NCI-H526 treated with DMSO at 0.1 percent for 48 hours (cell line): ENCODE measurements around the gene UGT1A5.

ENCODE experiments used
- DNase-seq: peaks from one replicate; lab custom pipeline; 2025; lab: John Stamatoyannopoulos, UW

The UGT1A5 gene

DNA sequence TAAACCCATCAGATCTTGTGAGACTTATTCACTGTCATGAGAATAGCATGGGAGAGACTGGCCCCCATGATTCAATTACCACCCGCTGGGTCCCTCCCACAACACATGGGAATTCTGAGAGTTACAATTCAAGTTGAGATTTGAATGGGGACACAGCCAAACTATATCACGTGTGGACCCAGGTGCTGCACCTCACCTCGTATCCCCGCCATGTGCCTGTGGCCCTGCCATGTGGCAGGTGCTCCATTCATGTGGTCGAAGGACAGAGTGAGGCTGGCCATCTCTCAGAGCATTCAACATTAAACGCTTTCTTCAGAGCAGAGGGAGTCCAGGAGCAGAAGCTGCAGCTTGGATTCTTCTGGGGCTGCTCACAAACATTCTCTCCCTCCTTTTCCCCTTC lies 97.7 kb downstream of the UGT1A5 start:
- DNase-seq: no peak

DNA sequence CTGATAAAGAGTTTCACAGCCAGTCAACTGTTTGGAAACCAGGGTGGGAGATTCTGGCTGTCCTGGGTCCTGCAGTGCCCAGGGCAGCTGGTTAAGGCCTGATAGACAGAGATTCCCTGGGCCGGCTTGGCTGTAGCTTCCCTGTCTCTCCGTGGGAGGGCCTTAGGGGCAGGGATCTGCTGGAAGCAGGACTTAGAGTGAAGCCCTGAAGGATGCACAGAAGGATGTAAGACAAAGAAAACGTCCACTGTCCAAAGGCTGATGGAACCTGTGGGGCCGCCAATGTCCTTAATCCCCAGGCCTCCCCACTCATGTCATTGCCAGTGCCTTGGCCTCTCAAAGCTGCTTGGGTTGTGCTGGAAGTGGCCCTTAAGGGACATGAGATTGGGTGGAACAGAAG lies 98.4 kb downstream of the UGT1A5 start:
- DNase-seq: no peak

DNA sequence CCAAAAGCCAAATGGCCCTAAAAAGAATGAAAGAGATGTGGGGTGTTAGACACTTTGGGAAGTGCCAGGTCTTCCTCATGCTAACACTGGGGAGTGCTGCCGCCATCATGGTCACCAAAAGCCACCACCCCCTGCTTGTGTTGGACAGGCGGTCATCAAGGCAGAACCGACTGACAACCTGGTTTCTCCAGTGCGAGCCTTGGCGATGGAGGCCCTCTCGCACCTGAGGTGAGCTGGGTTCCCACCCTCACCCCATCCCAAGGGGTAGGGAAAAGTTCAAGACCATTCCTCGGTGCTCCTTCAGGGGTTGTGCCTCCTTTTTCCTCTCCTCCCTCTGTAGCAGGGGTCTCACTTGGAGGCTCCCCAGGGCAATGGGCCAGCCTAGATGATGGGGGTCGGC lies 99.0 kb downstream of the UGT1A5 start:
- DNase-seq: no peak

DNA sequence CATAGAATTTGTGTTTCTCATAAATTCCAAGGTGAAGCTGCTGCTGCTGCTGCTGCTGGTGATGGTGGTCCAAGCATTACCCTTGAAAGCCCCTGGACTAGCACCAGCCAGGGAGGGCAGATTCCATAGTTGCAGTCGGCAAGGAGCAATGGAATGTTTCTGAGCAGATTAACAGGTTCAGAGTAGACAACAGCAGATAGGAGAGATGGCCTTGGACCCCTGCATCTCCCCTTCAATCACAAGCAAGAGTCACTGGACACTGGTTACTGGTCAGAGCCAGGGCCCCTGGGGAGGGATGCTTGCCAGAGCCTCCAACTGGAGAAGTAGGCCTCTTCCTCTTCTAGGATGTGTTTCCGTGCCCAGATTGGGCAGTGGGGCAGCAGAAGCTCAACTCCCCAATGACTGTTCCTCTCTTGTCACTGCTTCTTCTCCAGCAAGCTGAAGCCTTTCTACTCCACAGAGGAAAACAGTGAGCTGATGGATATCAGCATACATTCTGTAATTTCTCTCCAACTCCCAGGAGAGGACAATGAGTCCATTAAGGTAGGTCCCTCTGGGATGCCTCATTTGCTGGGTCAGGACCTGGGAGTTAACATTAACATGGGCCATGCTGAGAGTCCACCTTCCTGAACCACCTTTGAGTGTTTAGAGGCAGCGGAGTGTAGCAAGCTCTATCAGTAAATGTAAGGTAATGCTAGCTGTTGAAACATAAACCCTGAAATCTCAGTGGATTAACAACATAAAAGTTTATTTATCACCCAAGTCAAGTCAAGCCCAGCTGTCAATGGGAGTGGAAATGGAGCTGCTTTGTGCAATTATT lies 100.7 kb downstream of the UGT1A5 start:
- DNase-seq: no peak

DNA sequence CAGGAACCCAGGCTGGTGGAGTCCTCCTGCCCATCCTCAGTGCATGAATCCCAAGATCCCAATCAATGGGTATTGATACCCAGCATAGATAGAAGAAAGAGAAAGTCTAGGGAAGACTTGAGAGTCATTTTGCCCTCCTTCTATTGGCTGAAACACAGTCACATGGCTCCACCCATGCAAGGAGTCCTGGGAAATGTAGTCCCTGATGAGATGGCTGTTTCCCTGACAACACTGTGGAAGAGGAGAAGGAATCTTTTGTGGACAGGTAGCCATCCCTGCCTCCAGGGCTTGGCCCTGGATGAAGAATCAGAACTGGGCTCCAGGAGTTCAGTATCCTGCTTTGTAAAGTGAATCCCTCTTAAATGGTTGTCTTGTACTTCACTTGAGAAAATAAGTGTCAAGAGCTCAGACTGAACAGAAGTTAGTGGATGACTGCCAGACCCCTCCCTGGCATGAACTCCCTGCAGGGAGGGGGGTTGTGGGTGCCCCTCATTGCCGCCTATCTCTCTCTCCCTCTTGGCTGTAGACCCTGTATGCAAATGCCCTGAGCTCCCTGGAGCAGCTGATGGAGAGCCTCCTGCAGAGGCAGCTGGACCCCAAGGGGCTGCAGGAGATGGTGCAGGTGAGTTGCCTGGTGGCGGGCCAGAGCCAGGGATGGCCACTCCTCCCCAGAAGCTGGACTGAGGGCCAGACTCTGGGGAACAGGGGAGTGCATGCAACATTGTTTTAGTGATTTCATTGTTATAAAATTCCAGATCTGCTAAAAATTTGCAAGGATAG lies 101.5 kb downstream of the UGT1A5 start:
- no peak for DNase-seq

DNA sequence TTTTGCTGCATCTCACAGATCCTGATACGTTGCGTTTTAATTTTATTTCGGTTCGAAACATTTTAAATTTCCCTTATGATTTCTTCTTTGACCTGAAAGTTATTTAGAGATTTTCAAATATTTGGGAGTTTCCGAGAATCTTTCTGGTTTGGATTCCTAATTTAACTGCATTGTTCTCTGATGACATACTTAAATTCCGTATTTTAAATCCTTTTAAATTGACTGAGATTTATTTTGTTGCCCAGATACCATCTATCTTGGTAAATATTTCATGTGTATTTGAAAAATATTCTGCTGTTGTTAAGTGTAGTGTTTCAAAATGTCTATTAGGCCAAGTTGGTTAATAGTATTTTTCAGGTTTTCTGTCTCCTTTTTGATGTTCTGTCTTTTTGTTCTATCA lies 103.2 kb downstream of the UGT1A5 start:
- DNase-seq: no peak

DNA sequence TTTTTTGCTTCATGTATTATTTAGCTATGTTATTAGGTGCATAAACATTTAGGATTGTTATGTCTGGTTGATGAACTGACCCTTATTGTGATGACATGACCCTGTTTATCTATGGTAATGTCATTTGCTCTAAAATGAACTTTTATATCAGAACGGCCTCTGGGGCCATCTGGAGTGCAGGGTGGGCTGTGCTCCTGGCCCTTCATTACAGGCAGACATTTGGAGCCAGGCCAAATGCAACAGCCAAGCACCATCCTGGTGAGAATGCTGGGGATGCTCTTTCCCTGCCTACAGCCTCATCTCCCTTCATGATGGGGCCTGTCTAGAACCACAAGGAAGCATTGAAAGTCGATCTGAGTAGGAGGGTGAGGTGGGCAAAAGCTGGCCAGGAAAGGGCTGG lies 103.6 kb downstream of the UGT1A5 start:
- no peak for DNase-seq

DNA sequence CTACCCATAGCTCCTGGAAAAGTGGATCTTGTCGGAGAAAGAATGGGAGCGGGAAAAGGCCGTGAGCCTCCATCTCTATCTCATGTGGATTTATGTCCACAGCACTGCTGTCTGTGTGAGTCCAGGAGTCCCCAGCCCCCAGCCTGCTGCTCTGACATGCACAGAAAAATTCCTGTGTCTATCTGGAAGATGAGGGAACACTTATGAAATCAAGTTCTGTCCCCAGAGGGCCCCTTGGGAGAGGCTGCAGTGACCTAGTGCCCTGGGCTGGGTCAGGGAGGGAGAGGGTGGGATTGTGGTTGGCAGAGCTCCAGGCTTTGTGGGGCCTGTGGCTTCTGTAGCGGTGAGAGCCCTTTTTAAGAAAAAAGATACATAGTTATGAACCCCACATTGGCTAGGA lies 104.1 kb downstream of the UGT1A5 start:
- no peak for DNase-seq

DNA sequence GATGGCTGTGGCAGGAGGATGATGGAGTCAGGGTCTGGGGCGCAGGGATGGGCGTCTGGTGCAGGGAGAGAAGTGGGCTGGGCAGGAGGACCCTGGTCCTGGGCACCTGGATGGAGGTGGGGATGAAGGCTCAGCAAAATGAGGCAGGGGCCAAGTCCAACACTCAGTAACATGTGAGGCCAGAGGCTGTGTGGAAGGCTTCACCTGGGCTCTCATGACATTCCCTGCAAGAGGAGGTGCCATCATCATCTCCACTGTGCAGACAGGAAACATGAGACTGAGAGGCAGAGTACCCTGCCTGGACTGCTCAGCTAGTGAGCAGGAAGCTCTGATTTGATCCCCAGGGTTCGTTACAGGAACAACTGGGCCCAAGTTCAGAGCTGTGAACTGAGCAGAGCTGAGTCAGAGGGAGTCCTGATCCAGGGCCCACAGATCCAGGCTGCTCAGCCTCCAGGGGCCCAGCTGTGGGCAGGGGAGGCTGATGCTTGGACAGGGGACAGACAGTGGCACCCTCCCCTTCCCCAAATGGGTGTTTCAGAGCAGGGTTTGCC lies 104.7 kb downstream of the UGT1A5 start:
- DNase-seq: no peak

DNA sequence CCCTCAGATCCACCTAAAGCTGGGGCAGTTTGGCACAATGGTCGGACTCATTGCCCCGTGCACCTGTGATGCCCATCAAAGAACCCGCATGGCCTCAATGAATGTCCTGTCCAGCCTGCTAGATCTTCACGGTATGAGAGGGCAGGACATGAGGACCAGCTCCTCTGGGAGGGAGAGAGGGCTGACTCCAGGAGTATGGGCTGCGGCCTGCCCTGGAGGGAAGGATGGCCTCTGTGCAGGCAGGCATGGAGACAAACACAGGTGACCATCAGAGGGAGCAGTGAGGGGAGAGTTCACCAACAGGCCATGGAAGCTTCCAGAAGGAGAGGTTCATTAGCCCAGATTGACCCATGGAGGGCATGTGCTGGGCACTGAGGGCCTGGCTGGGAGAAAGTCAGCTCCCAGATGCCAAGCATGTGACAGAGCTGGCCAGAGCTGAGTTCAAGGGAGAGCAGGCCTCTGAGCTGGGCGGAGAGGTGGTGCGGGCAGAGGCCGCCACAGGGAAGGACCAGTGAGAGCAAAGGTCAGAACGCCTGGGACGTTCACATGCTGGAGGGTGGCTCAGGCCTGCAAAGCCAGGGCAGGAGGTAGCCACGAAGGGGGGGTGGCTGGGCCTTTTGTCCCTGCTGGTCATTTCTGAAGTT lies 105.4 kb downstream of the UGT1A5 start:
- no peak for DNase-seq

DNA sequence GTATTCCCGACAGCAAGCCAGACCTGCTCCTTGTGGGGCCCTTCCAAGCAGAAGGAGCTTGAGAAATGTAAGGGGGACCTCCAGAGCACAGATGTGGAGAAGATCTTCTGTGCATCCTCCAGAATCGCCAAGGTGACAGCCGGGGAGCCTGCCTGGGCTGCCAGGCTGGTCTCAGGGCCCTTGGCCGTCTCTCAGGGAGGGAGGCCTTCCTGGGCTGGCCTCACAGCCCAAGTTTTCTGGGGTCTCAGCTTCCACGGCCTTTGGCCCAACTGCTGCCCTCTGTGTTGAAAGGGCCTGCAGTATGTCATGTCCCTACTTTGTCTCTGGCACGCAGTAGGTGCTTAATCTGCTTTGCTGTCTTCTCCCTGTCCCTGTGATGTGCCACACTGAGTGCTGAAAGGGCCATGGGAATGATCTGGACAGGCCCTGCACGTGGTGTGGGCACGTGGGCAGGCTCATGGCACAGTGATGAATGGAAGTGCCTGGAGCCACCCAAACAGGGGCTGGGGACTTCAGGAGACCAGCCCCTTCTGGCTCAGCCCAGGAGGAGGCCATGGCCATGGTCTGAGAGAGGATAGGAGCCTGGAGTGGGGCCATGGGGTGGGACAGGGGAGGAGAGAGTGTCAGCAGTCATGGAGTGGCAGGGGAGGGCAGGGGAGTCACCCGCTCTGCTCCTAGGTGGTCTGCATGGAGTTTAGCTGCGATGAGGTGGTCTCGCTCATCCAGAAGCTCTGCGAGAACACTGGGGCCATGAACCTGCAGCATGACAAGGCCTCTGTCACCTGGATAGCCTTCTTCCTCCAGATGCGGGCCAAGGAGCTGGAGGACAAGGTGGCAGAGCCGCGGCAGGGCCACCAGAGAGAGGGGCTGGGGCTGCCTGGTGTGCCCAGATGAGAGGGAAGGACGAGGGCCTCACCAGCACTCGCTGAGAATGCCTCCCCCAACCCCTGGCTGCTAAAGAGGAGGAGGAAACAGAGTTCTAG lies 106.2 kb downstream of the UGT1A5 start:
- no peak for DNase-seq

DNA sequence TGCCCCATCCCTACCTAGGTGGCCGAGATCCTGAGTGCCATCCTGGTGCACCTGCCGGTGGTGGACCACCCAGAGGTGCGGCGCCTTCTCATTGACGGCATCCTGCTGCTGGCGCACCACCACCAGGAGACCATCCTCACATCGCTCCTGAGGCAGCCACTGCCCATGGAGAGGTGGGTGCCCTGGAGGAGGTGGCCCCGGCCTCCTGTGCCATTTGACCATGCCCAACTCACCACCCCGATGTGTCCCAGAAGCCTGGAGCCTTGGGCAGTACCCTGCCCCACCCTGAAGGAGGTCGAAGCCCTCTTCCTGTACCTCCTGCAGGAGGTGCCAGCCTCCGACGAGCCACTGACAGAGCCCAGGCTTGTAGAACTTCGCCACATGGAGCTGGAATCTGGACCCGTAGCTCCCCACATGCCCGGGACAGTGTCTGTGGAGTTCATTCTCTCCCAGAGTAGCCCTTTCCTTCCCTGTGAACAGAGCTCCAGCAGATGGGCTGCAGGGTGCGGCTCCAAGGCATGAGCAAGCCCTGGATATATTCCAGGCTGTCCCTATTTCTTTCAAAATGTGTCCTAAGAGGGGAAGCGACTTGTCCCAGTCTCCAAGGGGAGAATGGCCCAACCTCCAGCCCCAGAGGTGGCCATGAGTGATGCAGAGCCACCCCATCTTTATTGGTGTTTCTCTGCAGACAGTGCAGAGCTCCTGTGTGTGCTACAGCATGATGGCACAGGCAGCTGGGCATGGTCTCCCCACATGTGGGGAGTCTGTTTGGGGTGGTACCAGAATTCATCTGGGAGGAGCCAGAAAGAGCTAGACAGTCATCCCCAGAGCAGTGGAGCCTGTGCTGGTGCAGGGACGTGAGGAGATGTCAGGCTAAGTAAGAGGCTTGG lies 107.4 kb downstream of the UGT1A5 start:
- DNase-seq: no peak

DNA sequence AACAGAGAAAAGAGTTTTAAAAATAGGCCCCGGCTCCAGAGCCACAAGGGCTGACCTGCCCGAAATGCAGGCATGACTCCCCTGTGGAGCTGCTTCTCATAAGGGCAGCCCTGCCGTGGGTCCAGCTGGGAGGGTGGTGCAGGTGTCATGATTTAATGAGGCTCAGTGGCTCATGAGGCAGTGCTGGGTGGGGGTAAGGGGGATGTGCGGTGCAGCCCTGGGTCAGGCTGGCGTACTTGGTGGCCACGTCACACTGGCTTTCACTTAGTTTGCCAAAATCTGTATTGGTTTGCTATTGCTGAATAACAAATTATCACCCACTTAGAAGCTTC lies 108.0 kb downstream of the UGT1A5 start:
- no peak for DNase-seq

DNA sequence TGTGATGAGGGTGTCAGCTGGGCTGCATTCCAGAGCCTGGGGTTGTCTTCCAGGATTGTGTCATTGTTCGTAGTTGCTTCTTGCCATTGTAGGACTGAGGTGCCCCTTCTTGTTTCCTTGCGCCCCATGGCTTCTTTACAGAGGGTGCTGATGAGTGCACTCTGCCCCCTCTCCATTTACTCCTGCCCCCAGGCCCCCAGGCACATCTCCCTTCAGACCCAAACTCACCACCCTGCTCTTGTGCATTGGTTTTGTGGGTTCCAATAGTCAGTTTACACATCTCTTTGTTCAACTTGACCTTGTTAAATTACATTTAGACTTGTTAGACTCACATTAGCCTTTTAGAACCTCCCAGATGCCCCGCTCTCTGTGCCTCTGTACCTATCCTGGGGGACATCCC lies 108.5 kb downstream of the UGT1A5 start:
- DNase-seq: no peak

DNA sequence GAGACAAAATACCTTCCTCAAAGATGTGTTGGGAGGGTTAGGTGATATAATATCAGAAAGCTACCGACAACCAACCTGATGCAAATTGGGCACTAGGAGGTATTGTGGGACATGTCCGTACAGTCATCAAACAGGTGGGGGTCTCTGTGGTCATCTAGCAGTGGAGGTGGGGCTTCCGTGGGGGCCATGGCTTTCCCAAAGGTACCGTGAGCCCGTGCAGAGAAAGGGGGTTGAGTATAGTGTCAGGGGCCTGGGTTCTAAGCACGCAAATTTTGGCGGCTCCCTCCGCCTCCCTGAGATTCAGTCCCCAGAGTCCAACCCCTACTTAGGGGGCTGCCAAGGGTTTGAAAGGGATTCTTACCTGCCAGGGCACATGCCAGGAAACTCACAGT lies 109.0 kb downstream of the UGT1A5 start:
- no peak for DNase-seq

DNA sequence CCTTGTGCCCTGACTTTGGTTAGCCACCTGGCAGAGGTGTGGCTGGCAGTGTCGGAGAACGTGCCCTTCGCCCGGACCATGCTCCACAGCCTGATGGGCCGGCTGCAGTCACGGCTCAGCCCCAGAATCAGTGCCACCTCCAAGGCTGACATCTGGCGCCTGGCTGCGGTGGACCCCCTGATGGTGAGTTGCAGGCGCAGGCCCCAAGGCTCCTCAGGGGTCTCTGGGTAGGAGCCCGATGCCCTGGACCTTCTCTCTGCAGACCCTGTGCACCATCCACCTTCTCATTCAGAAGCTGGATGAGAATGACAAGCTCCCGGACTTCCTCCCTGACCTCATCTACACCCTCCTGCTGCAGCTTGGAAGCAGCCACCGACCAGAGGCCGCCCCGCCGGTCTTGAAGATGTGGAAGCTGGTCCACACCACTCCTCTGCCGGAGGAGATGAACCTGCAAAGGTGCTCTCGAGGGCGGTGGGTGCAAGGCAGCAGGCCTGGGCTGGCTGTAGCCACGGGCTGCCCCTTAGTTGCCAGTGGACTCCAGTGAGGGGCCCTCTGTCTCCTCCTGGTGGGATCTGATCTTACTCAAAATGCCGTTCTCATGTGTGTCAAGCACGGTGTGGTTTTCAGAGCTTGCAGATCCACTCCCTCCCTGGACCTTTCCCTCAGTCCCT lies 109.5 kb downstream of the UGT1A5 start:
- no peak for DNase-seq
